RWPE2 (cell line): ENCODE data around the gene HNRNPLL.
"Not testable (repeated sequence)": the region's sequence is repeated elsewhere in the genome, so short reads cannot be mapped to it uniquely, and the experiment has no call there.

ENCODE experiments used
- ATAC-seq: fragments of 200-7000 bp; cut with Tn5 transposase; 3 replicates; pipeline ENCODE4 v1.9.1; 2021; ENCODE audit warnings: low read depth
- DNase-seq: peaks from one replicate; pipeline ENCODE4 v3.0.0-alpha.2; 2020; ENCODE audit warnings: low spot score
- H3K27ac ChIP-seq: fragments of 450-650 bp; 2 replicates; pipeline ENCODE4 v1.5.1; 2017; ENCODE audit warnings: mild to moderate bottlenecking; ENCODE audit not compliant: poor library complexity, severe bottlenecking
- H3K27me3 ChIP-seq: fragments of 250-450 bp; sonication (Bioruptor Pico); 2 replicates; pipeline ENCODE4 v1.5.1; 2021; ENCODE audit warnings: mild to moderate bottlenecking, moderate library complexity; ENCODE audit not compliant: insufficient read depth, poor library complexity, severe bottlenecking
- H3K36me3 ChIP-seq: fragments of 250-450 bp; sonication (Bioruptor Pico); 2 replicates; pipeline ENCODE4 v1.5.1; 2020; ENCODE audit warnings: low read depth, mild to moderate bottlenecking, moderate library complexity
- H3K4me1 ChIP-seq: fragments of 250-450 bp; sonication (Bioruptor Pico); 2 replicates; pipeline ENCODE4 v1.5.1; 2021; ENCODE audit warnings: mild to moderate bottlenecking, moderate library complexity; ENCODE audit not compliant: insufficient read depth, poor library complexity, severe bottlenecking
- H3K4me3 ChIP-seq: fragments of 250-450 bp; sonication (Bioruptor Pico); 2 replicates; pipeline ENCODE4 v1.5.1; 2021; ENCODE audit warnings: mild to moderate bottlenecking, moderate library complexity; ENCODE audit not compliant: severe bottlenecking
- H3K9me3 ChIP-seq: fragments of 250-450 bp; sonication (Bioruptor Pico); 2 replicates; pipeline ENCODE4 v1.5.1; 2021; ENCODE audit warnings: mild to moderate bottlenecking, moderate library complexity; ENCODE audit not compliant: severe bottlenecking
- CTCF ChIP-seq: fragments of 450-650 bp; IDR thresholded peaks from one replicate; pipeline ENCODE4 v1.5.1; 2017; ENCODE audit warnings: mild to moderate bottlenecking, moderate library complexity; ENCODE audit not compliant: poor library complexity, severe bottlenecking

Gene HNRNPLL

GRCh38 chr2:38602732-38603401, at the start of gene HNRNPLL:
HNRNPLL (minus strand) TSS chr2:38602928; CDS start chr2:38602626, 302 bp downstream.
- no peak for TF ChIP-seq CTCF
- H3K9me3 ChIP-seq: no peaks in the 10 kb centered on the region
- ATAC-seq (peak; percentile 82), DNase-seq (peak; percentile 96)
- H3K36me3 ChIP-seq: no peaks in the 10 kb centered on the region
- peak within 1 kb of the TSS; percentile 83 for H3K27ac ChIP-seq
- no peaks in the 10 kb centered on the region for H3K27me3 ChIP-seq
- H3K4me1 ChIP-seq: peaks cover 22% of the 10 kb centered on the region
- peak within 1 kb of the TSS; percentile 88 for H3K4me3 ChIP-seq

- Histone ChIP-seq H3K9me3 (no peaks in the 10 kb centered on the region), H3K27ac (no peak overlapping the region), H3K36me3 (no peaks in the 10 kb centered on the region), H3K27me3 (no peaks in the 10 kb centered on the region), H3K4me1 (no peaks in the 10 kb centered on the region), H3K4me3 (no peak overlapping the region)
- DNase-seq (no peak), ATAC-seq (no peak)
- TF ChIP-seq CTCF: no peak
Measured at GRCh38 chr2:38650717-38651116, 48.0 kb upstream of the HNRNPLL start.

DNA sequence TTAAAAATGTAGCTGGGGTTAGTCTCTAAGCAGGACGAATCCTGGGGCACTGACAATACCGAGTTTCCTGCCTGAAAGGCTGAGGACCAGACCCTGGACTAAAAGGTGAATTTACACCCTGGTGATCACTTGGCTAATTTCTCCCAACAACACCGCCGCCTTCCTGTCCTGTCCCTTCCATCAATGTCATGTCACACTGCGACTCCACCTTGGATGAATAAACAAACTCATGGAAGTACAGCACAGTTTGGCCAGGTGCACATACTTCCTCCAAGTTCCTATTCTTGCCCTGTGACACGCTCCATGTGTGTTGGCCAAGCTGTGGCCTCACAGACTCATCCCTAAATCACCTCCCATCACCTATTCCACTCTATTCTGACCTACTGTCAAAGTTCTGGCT, 47.3 kb upstream of the HNRNPLL start:
- ATAC-seq (no peak), DNase-seq (no peak)
- Histone ChIP-seq H3K27ac (no peak overlapping the region), H3K4me1 (no peaks in the 10 kb centered on the region), H3K9me3 (no peaks in the 10 kb centered on the region), H3K27me3 (no peaks in the 10 kb centered on the region), H3K4me3 (no peak overlapping the region), H3K36me3 (no peaks in the 10 kb centered on the region)
- no peak for TF ChIP-seq CTCF

- TF ChIP-seq CTCF: no peak
- no peaks in the 10 kb centered on the region for H3K27me3 ChIP-seq
- no peak for ATAC-seq
- no peaks in the 10 kb centered on the region for H3K36me3 ChIP-seq
- DNase-seq: no peak
- no peak overlapping the region for H3K27ac ChIP-seq
- H3K4me3 ChIP-seq: no peak overlapping the region
- H3K9me3 ChIP-seq: no peaks in the 10 kb centered on the region
- no peaks in the 10 kb centered on the region for H3K4me1 ChIP-seq
Measured at GRCh38 chr2:38649176-38649728, 46.5 kb upstream of the HNRNPLL start.

- no peak for TF ChIP-seq CTCF
- DNase-seq: no peak
Measured at GRCh38 chr2:38648107-38648761, 45.5 kb upstream of the HNRNPLL start.

GRCh38 chr2:38643683-38644511, 41.2 kb upstream of the HNRNPLL start:
- not testable (repeated sequence) for ATAC-seq, H3K27me3 ChIP-seq, H3K9me3 ChIP-seq, H3K27ac ChIP-seq, H3K4me3 ChIP-seq, H3K4me1 ChIP-seq, DNase-seq, H3K36me3 ChIP-seq

More at GRCh38 chr2:38648107-38648761, 45.5 kb upstream of the HNRNPLL start:
- H3K27ac ChIP-seq: no peak overlapping the region
- no peaks in the 10 kb centered on the region for H3K27me3 ChIP-seq
- H3K36me3 ChIP-seq: no peaks in the 10 kb centered on the region
- H3K9me3 ChIP-seq: no peaks in the 10 kb centered on the region
- no peaks in the 10 kb centered on the region for H3K4me1 ChIP-seq
- H3K4me3 ChIP-seq: no peak overlapping the region
- ATAC-seq: peak; percentile 70; the same call in 2 of the 3 replicates
